IPS DF 4.7 (cell line): ENCODE data around the gene TECPR2.

Source experiments
- DNase-seq: peaks from one replicate; pipeline ENCODE4 v3.0.0-alpha.2; 2013; ENCODE audit warnings: low spot score; ENCODE audit errors: extremely low read depth

The TECPR2 gene

GRCh38 chr14:102424923-102425322, 62.2 kb downstream of the TECPR2 start:
- no peak for DNase-seq

GRCh38 chr14:102426796-102427195, 64.1 kb downstream of the TECPR2 start:
- DNase-seq: no peak

GRCh38 chr14:102427642-102428041, 64.9 kb downstream of the TECPR2 start:
- no peak for DNase-seq

GRCh38 chr14:102430212-102430908, 67.6 kb downstream of the TECPR2 start:
- no peak for DNase-seq

- no peak for DNase-seq
These were observed 69.0 kb downstream of the TECPR2 start for GRCh38 chr14:102431751-102432150.

- no peak for DNase-seq
These were observed 72.0 kb downstream of the TECPR2 start for GRCh38 chr14:102434647-102435175.

- peak; percentile 56 for DNase-seq
These were observed 75.5 kb downstream of the TECPR2 start for GRCh38 chr14:102437997-102438915.

- DNase-seq: no peak
These were observed 76.8 kb downstream of the TECPR2 start for GRCh38 chr14:102439556-102439955.

GRCh38 chr14:102440392-102440791, 77.7 kb downstream of the TECPR2 start:
- no peak for DNase-seq

DNA sequence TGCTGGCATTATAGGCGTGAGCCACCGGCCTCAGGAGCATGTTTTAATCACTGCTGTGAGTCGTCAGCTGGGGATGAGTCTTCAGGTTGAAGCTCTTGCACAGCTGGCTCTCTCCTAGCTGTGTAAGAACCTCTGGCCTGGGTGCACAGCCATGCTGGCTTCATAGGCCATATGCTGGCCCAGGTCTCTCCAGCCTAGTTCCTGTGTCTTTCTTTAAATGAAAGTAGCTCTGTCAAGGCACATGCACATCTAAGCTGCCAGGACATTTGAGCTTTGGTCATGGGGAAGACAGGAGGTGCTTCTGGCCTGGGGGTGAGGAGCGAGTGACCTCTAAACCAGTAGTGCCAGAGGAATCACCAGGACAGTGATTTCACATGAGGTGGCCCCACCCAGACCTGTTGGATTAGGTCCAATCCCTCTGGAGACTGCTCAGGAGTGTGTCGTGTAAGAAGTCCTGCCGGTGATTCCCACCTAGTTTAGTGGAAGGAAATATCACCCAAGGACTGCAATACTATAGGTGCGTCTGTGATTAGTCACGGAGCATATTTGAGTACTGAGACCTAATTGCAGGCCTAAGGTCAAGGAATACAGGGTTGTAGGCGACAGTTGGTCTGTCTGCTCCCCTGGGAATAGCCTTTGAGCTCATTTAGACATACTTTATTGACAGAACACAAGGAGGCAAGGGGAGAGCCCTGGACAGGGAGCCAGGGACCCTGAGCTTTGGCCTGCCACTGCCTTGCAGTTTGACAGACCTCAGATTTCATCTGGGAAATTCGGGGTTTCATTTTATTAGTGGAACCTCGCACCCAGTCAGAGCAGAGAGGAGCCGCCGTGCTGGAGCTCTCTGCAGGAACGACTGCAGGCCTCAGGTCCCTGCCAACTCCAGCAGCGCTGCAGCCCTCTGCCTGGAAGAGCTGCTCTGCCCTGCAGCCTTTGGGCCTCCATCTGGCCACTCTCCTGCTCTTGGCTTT, 79.8 kb downstream of the TECPR2 start:
- DNase-seq: no peak

GRCh38 chr14:102445066-102445465, 82.3 kb downstream of the TECPR2 start:
- no peak for DNase-seq

- no peak for DNase-seq
These were observed 82.9 kb downstream of the TECPR2 start for GRCh38 chr14:102445641-102446040.

DNA sequence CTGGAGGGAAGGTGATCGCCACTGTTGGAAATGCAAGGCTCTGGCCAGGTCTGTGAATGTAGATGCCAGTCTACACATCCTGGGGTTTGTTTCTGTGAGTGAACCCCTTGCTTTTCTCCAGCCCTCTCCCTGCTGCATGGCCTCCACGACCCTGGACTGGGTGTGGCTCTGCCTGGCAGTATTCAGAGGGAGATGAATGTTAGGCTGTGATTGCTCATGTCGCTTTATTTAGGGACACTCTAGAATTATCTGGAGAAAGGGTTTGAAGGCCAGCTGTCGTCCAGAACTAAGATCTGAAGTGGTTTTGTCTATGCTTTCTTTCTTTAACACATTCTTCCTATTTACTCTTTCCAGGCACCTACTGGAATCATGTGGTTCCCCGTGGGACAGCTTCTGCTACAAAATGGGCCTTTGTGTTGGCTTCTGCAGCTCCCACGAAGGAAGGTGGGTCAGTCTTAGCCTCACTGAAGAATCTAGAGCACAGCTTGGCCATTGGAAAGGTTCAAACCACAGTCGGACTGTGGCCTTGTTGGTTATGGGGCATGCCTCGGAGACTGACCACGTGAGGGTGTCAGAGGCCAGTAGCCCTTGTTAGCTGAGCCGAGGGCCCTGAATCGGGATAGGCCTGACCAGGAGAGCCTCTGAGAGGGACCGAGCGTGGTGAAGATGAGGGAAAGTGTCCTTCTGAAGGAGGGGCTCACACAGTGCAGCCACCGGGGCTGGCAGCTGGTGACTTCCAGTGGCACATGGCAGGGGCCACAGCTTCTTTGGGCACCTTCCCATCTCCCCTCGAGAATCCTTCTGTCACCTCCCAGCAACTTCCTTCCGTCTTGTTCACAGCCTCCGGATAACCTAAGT, 87.7 kb downstream of the TECPR2 start:
- DNase-seq: no peak

- DNase-seq: no peak
These were observed 88.3 kb downstream of the TECPR2 start for GRCh38 chr14:102451064-102451352.

DNA sequence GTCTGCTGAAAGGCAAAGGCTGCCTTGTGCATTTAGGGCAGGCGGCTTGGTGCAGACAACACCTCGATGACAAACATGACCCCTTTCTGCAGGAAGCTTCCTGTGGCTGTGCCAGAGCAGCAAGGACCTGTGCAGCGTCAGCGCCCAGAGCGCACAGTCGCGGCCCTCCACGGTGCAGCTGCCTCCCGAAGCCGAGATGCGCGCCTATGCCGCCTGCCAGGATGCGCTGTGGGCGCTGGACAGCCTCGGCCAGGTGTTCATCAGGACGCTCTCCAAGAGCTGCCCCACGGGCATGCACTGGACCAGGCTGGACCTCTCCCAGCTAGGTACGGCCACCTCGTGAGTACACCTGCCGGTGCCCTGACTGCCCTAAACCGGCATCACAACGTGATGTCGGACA, 89.6 kb downstream of the TECPR2 start:
- no peak for DNase-seq

GRCh38 chr14:102454711-102455110, 92.0 kb downstream of the TECPR2 start:
- DNase-seq: no peak

DNA sequence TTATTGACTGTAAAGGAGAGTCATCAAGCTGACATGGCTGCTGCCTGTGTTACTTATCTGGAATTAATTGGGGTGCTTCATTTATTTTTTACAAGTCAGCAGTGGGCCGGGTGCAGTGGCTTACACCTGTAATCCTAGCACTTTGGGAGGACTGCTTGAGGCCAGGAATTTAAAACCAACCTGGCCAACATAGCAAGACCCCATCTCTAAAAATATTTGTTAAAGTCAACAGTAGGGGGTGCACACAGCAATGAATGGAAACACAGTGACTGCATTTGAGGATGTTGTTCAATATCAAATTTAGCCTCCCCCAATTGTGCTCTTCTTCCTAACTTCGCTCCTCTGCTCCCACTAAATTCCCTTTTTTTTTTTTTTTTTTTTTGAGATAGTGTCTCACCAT, 94.8 kb downstream of the TECPR2 start:
- DNase-seq: no peak

DNA sequence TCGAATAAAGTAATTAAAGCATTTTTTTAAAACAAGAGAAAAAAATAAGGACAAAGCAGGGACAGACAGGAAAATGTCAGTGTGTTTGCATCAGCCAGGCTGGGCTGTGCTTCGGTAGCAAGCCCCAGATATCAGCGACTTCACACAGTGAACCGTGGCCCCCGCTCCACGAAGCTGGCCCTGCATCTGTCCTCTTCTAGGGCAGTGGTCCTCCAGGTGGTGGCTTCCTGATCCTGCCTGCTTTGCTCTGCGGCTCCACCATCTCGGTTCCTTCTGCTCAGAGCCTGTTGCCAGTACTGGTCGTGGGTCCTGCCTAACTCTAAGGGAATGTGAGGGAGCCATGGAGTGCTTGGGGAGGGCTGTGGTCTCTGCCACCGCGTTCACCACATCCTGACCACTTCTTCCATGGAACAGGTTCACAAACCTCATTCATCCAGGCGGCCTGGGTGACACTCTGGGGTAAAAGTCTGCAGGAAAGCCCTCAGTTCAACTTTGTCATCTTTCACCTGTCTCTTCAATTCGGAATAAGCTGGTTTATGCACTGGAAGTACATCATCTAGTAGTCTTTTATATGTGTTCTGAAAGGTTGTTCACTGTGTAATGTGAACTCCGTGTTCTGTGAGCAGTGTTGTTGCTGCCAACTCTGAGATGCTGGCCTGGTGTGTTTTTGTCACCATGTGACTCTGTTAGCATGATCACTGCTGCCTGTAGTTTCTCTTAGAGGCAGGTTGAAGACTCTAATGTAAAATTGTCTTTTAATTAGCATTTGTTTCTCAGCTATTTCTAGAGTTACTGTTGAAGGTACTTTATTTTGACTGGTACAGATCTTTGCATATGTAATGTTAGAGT, 99.0 kb downstream of the TECPR2 start:
- DNase-seq: no peak

DNA sequence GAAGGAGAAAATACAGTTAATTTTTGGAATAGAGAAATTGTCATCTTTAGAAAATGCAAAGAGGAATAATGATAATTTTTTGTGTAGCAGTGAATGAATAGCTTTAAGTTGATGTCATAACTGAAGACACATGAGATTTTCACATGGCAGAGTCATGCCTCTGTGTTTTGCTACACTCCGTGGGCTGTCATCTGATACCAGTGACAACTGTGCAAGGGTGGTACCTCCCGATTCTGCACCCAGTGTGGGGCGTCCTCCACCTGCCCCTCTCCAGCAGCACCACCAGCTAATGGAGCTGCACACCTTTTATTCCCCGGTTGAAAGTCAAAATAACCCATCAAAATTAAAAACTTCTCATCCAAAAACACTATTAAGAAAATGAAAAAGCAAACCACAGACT, 99.7 kb downstream of the TECPR2 start:
- no peak for DNase-seq

- no peak for DNase-seq
These were observed 101.3 kb downstream of the TECPR2 start for GRCh38 chr14:102464006-102464405.
